ENCODE data around the gene BOD1.

GRCh38 chr5:173604141-173604540 is 12.3 kb downstream of the BOD1 start:
- TF ChIP-seq CTCF (conservative IDR thresholded peaks at IDR 0.05; ENCODE audit: low read length): no peak
- no peak for TF ChIP-seq EZH2phosphoT487 (IDR thresholded peaks at IDR 0.05; ENCODE audit: borderline replicate concordance)
